ENCODE data around the gene TRIM62.

TRIM62 gene

DNA sequence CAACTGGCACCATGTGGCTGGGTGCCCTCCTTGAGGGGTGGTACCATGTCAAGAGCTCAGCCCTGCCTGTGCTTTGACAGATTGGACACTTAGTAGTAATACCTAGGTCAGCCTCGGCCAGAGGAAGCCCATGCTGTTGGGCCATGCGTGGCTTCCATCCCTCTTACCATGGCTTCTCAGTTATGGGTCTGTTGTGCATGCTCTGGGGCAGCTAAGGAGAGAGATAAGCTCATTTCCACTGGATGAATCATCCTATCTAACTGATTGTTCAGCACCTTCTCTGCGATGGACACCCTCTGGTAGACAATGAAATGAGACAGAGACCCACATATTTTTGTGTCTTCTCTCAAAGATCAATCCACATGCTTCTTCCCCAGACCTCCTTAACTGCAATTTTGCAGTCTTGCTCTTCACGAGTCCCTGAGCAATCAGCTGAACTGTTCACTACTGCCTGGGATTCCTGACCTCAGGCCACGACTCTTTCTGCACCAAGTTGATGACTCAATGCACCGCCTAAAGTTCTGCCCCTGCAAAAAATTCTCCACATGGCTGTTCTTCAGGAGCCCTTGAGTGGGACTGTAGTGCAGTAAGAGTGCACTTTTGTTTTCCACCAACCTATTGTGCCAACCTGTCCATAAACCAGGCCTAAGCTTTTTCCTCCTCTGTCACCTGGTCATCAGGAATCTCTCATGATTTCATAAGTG lies 6.9 kb upstream of the TRIM62 start:
- Histone ChIP-seq H2AFZ (ENCODE audit: low read depth, low read length) (no peak overlapping the region), H3K9ac (ENCODE audit: low read depth, low read length) (no peak overlapping the region), H3K79me2 (ENCODE audit: insufficient read depth, low read length) (no peaks in the 10 kb centered on the region), H3K9me3 (ENCODE audit: insufficient read depth, low read length, severe bottlenecking) (no peaks in the 10 kb centered on the region), H4K20me1 (ENCODE audit: insufficient read depth, low read length) (no peaks in the 10 kb centered on the region), H3K27me3 (ENCODE audit: insufficient read depth, low read length, poor library complexity) (peaks cover 14% of the 10 kb centered on the region), H3K4me3 (ENCODE audit: low read depth in 1 of 2, low read length in 2 of 2) (no peak overlapping the region), H3K27ac (ENCODE audit: low read length) (no peak overlapping the region), H3K36me3 (ENCODE audit: insufficient read depth, low read length) (no peaks in the 10 kb centered on the region), H3K4me2 (ENCODE audit: insufficient read depth, low read length) (no peak overlapping the region), H3K4me1 (ENCODE audit: insufficient read depth, low read length) (no peaks in the 10 kb centered on the region)
- ATAC-seq (ENCODE audit: insufficient read depth, low read depth) (no peak), DNase-seq (no peak)
- TF ChIP-seq, protein P1, sequence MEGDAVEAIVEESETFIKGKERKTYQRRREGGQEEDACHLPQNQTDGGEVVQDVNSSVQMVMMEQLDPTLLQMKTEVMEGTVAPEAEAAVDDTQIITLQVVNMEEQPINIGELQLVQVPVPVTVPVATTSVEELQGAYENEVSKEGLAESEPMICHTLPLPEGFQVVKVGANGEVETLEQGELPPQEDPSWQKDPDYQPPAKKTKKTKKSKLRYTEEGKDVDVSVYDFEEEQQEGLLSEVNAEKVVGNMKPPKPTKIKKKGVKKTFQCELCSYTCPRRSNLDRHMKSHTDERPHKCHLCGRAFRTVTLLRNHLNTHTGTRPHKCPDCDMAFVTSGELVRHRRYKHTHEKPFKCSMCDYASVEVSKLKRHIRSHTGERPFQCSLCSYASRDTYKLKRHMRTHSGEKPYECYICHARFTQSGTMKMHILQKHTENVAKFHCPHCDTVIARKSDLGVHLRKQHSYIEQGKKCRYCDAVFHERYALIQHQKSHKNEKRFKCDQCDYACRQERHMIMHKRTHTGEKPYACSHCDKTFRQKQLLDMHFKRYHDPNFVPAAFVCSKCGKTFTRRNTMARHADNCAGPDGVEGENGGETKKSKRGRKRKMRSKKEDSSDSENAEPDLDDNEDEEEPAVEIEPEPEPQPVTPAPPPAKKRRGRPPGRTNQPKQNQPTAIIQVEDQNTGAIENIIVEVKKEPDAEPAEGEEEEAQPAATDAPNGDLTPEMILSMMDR (IDR thresholded peaks at IDR 0.05; ENCODE audit: borderline replicate concordance, extremely low read depth, low read length, poor library complexity, severe bottlenecking), result no peak
- no peak for TF ChIP-seq EZH2 (IDR thresholded peaks at IDR 0.05; ENCODE audit: borderline replicate concordance, low read depth, low read length, severe bottlenecking)

- no peak overlapping the region for H3K4me2 ChIP-seq (ENCODE audit: insufficient read depth, low read length)
- H3K9me3 ChIP-seq (ENCODE audit: insufficient read depth, low read length, severe bottlenecking), result no peaks in the 10 kb centered on the region
- no peaks in the 10 kb centered on the region for H3K79me2 ChIP-seq (ENCODE audit: insufficient read depth, low read length)
- DNase-seq, result no peak
- H2AFZ ChIP-seq (ENCODE audit: low read depth, low read length), result no peak overlapping the region
- no peak for TF ChIP-seq EZH2 (IDR thresholded peaks at IDR 0.05; ENCODE audit: borderline replicate concordance, low read depth, low read length, severe bottlenecking)
- TF ChIP-seq, protein P1 (IDR thresholded peaks at IDR 0.05; ENCODE audit: borderline replicate concordance, extremely low read depth, low read length, poor library complexity, severe bottlenecking), result no peak
- H3K36me3 ChIP-seq (ENCODE audit: insufficient read depth, low read length), result no peaks in the 10 kb centered on the region
- no peak for ATAC-seq (ENCODE audit: insufficient read depth, low read depth)
- no peak overlapping the region for H3K27ac ChIP-seq (ENCODE audit: low read length)
- H3K4me1 ChIP-seq (ENCODE audit: insufficient read depth, low read length), result peaks cover 6% of the 10 kb centered on the region
- H3K9ac ChIP-seq (ENCODE audit: low read depth, low read length), result no peak overlapping the region
- peaks cover 10% of the 10 kb centered on the region for H3K27me3 ChIP-seq (ENCODE audit: insufficient read depth, low read length, poor library complexity)
- no peaks in the 10 kb centered on the region for H4K20me1 ChIP-seq (ENCODE audit: insufficient read depth, low read length)
- H3K4me3 ChIP-seq (ENCODE audit: low read depth in 1 of 2, low read length in 2 of 2), result no peak overlapping the region
Measured at GRCh38 chr1:33186936-33187335, 5.1 kb upstream of the TRIM62 start.

DNA sequence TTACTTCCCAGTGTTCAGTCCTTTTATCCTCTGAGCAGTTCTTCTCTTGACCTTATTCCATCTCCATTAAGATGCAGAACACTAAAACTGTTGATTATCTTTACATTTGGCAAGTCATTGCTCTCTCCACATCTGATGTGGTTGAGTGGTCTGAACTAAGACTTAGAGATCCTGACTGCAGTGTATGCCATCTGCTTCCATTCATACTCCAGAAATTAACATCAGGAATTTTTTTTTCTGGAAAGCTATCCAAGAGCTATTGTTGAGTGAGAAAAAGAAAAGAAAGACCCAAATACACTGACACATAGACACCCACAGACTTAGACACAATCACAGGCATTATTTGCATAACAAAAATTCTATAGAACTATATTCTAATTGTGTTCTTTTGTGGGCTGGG lies 3.7 kb upstream of the TRIM62 start:
- DNase-seq (no peak), ATAC-seq (ENCODE audit: insufficient read depth, low read depth) (no peak)
- peaks cover 13% of the 10 kb centered on the region for H3K4me1 ChIP-seq (ENCODE audit: insufficient read depth, low read length)
- H3K79me2 ChIP-seq (ENCODE audit: insufficient read depth, low read length), result peaks cover under 1% of the 10 kb centered on the region; the same call in 1 of the 2 replicates
- no peak overlapping the region for H3K4me2 ChIP-seq (ENCODE audit: insufficient read depth, low read length)
- no peak overlapping the region for H3K9ac ChIP-seq (ENCODE audit: low read depth, low read length)
- no peak overlapping the region for H3K4me3 ChIP-seq (ENCODE audit: low read depth in 1 of 2, low read length in 2 of 2)
- no peak overlapping the region for H3K27ac ChIP-seq (ENCODE audit: low read length)
- H3K27me3 ChIP-seq (ENCODE audit: insufficient read depth, low read length, poor library complexity), result peaks cover 10% of the 10 kb centered on the region
- TF ChIP-seq, protein P1 (IDR thresholded peaks at IDR 0.05; ENCODE audit: borderline replicate concordance, extremely low read depth, low read length, poor library complexity, severe bottlenecking), result no peak
- no peak for TF ChIP-seq EZH2 (IDR thresholded peaks at IDR 0.05; ENCODE audit: borderline replicate concordance, low read depth, low read length, severe bottlenecking)
- no peaks in the 10 kb centered on the region; the same call in 1 of the 2 replicates for H3K36me3 ChIP-seq (ENCODE audit: insufficient read depth, low read length)
- H4K20me1 ChIP-seq (ENCODE audit: insufficient read depth, low read length), result peaks cover 6% of the 10 kb centered on the region
- no peaks in the 10 kb centered on the region for H3K9me3 ChIP-seq (ENCODE audit: insufficient read depth, low read length, severe bottlenecking)
- no peak overlapping the region for H2AFZ ChIP-seq (ENCODE audit: low read depth, low read length)

Data from DND-41 (cell line).